ENCODE results near the gene HPCAL1.
"Not testable (repeated sequence)": the region's sequence is repeated elsewhere in the genome, so short reads cannot be mapped to it uniquely, and the experiment has no call there.

The HPCAL1 gene

DNA sequence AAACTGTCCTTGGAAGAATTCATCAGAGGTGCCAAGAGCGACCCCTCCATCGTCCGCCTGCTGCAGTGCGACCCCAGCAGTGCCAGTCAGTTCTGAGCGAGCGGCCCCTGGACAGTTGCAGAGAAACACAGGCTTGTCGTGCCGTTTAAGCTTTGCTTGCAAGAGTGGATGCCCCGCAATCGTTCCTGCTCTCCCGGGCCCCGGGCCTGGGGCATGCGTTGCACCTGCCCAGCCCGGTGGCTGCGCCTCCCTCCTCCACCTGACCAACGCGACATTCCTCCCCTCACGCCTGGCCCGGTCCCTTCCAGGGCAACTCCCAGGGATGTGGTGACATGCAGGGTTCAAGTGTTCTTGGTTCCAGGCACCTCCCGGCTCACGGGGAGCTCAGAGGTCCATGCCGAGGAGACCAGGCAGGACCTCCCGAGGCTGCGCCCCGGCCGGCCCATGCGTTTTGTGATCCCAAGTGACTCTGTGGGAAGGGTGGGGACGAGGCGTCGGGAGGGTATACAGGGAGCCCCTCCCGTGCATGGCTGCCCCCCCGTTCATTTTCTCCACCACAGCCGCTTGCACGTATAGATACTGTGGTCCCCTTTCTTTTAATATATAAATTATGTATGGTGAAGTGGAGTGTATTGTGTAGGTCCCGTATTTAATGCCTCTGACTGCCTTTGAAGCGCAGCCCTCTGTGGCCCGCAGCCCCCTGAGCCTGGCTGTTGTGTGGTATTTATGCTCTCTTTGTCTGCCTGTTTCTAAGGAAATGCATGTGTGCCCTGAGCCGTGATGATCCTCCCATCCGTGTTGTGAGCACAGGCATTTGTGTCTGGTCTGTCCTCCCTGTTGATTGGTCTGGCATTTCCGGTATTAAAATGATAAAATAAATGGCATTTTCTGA, 124.3 kb downstream of the HPCAL1 start:
- DNase-seq: no peak

DNA sequence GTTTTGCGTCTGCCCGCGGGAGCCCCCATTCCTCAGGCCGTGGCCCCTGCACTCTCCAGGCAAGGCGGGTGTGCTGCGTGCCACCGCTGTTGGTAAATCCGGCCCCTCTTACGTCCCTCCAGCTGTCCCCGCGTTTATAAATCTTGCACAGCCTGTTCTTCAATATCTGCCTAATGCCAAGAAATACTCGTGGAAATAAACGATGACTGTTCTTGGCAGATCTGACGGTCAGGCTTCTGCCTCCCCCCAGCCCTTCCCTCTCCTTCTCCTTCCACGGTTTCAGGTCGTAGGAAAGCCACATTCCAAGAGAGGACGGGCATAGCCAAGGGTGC, 124.9 kb downstream of the HPCAL1 start:
- DNase-seq: no peak

DNA sequence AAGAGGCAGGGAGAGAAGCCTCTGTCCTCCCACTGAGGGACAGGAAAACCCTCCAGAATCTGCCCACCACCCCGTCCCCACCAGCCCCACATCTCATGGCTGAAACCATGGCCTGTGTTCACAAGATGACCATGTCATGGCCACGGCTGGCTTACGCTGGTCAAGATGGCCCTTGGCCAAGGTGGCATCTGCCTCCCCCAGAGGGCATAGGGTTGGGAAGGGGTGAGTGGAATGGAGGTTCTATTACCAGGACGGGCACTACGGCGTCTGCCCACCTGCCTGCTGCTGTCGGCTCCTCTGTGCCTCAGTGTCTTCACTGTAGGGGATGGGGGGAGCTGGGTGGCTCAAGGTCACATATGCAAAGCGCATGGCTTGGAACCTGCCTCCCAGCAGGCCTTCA, 125.7 kb downstream of the HPCAL1 start:
- DNase-seq: no peak

DNA sequence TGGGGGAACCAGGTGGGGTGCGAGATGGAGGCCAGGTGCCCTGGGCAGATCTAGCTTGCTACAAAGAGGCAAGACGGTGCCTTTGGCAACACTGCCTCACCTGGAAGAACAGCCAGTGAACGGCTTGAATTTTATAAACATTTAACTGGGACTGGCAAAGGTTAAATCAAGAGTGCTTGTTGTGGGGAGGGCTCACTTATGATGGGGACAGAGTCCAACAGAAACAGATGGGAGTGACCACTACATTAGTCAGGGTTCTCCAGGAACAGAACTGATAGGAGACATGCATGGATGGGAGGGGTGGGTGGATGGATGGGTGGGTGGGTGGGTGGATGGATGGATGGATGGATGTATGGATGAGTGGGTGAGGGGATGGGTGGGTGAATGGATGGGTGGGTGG, 126.2 kb downstream of the HPCAL1 start:
- no peak for DNase-seq

DNA sequence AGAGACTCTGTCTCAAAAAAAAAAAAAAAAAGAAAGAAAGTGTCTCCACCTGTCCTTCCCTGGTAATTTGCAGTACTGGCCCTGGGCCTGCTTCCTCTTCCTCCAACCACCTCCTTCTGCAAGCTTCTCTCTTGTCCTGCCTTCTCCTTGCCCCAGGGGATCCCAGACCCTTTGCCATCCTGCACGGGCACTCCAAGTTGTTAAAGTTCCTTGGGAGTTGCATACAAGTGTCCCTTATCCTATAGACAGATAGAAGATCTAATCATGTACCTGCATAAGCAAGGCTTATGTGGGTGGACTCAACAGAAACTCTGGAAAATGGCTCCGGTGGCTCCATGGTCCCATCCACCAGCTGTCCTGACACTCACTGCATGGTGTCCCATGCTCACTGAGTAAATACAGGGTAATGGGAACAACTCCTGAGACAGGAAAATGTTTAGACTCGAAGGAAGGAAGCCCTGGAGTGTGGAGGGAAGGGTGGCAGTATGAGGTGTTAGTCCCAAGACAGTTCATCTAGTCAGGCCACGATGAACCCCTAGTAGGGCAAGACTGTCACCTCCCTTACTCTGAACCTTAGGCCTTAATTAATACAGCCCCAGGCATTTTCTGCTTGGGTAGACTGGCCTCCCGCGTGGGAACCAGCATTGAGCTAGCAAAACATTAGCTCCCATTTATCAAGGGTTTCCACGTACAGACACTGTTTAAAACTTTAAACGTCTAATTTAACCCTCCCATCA, 128.3 kb downstream of the HPCAL1 start:
- DNase-seq: no peak

DNA sequence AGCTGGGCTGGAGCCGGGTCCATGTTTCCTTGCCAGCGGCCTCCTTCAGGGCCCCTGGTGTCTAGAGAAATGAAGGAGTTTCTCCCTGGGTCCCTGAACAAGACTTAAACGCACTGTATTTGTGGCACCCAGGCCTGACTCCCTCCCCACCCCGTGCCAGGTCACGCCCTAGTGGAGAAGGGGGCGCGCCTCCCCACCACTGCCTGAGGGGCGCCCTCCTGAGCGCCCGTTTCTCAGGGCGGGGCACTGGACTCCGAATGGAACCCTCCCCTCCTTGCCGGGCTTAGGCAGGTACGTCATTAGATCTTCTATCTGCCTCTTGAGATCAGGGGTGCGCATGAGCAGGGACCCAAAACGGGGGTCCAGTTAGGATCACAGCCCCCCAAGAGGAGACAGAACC, 129.1 kb downstream of the HPCAL1 start:
- DNase-seq: no peak

DNA sequence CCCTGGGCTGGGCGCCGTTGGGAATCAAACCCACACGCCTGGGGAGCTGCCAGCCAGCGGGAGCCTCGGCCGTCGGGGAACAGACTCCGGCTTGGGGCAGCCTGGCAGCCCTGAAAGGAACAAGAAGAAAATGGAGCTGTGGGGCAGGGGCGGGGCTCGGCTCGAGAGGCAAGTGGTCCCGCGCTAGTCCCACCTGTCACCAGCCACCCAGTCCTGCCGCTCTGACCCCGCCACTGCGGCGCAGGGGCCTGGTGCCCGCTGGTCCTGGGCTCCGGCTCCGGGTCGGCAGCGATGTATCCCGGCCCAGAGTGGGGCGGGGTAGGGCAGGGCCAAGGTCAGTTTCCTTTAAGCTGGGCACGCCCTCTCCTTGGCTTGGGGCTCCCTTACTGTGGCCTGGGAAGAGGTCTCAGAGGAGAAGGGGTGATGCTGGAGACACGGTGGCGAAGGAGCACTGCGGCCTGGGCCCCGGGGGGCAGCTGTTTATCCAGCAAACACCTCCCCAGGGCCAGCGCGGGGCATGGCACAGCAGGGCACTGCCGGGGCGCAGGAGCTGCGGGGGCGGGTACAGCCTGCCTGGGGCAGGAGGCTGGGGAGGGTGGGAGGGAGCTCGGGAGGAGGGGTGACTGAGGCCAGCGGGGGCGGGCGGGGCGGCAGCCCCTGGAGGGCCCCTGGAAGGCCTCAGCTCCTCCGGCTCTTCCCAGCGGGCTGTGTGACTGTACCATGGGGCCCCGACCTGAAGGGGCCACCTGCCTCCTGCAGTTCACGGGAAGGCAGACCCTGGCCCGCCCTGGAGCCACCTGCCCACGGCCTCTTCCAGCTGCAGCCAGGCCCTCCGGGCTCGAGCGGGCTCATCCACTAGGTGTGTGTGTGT, 129.8 kb downstream of the HPCAL1 start:
- peak in 1 of 5 experiments; percentile 34 for DNase-seq

DNA sequence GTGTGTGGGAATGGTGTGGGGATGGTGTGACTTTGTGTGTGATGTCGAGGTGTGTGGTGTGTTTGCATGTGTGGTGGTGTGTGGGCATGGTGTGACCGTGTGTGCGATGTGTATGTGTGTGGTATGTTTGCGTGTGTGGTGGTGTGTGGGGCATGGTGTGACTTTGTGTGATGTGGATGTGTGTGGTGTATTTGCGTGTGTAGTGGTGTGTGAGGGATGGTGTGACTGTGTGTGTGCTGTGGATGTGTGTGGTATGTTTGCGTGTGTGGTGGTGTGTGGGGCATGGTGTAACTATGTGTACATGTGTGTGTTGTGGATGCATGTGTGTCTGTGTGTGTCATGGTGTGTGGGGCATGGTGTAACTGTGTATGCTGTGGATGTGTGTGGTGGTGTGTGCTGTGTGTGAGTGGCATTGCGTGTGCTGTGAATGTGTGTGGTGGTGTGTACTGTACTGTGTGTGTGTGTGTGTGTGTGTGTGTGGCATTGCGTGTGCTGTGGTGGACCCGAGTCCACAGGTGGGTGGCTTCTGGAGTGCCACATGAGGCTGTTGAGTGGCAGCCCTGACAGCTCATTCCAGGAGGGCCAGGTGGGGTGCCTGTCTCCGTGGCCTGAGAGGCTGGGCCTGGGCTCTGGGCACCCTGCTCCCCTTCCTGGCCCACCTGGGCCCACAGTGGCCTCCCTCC, 130.7 kb downstream of the HPCAL1 start:
- DNase-seq: peak in 1 of 5 experiments; percentile 27

DNA sequence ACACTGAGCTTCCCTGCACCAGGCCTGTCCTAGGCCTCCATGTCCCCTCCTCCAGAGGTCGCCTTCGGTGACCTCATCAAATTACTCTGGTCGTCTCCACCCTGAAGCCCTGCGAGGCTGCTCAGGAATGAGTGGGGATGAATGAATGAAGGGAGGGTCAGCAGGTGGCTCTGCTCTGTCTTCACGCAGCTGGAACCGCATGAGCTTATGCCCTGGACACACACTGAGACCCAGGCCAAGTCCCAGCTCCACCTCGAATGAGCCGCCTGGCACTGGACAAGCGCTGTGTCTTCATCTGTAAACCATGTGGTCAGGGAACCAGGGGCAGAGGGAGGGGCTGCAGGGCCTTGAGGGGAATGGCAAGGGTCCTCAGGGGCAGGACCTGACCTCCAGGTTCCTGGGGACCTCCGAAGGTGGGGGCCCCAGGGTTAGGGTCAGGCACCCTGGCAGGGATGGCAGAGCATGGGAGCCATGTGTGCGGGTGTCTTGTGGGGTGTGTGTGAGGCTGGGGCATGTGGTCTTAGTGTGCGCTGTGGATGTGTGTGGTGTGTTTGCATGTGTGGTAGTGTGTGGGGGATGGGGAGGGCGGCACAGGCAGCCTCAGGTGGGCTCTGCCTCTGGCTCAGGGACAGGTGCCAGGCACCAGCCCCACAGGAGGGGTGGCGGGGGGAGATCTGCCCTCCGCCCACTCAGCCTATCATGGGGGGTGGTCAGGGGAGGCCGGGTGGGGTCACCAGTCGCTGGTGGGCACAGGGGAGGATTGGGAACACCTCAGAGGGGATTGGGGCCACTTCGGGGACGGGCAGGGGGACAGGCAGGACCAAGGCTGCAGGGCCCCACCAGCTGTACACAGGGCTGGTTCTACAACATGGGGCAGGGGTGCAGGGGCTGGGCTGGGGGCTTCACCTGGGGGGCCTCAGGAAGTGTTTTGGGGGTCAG, 131.5 kb downstream of the HPCAL1 start:
- DNase-seq: no peak

DNA sequence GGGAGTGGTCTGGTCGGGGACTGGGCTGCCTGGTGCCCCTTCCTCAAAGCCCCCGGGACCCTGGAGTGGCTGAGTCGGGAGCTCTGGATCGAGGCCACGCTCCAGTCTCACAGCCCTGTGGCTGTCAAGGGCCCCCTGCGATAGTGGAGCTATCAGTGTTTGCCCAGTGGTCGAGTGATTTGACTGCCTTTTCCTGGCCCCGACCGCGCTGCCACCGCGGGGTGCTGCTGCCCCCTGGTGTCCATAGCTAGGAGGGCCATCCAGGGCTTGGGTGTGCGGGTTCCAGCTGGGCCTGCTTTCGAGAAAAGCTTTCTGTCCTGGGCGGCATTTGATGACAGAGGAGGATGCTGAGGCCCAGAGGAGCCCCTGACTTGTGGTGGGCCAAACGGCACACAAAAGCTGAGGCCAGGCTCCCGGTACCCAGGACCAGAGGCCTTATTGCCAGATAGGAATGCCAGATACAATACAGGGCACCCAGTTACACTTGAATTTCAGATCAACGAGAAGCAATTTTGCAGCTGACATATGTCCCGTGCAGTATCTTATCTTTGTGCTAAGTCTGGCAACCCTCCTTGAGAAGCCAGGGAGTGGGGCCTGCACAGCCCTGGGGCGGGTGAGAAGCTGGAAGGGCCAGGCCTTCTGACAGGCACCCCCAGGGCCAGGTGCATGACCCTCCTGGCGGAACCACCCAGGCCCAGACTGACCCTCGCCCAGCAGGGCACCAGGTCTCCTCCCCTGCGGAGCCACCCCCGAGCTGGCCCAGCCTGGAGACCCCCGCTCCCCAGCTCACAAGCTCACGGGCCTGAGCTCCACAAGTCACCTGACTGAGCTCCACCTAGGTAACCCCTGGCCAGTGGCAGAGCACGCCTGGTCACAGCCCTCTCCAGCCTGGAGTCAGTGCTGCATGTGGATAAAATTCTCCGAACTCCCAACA, 132.4 kb downstream of the HPCAL1 start:
- DNase-seq: peak; percentile 51 to 60 (median 56)

DNA sequence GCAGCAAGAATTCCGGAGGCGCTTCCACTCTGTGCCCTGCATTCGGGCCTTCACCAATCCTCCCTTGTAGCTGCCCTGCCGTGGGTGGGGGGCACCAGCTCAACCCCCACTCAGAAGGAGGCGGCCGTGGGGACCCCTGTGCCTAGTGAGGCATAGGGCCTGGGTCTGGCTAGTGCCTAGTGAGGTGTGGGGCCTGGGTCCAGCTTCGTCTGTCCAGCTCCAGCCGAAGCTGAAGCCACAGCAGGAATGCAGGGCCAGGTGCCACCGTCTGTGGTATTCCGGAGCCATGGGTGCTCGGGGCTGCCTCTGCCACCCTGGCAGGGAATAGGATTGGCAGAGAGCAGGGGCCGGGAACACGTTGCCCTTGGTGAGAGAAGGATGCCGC, 133.1 kb downstream of the HPCAL1 start:
- DNase-seq: no peak

DNA sequence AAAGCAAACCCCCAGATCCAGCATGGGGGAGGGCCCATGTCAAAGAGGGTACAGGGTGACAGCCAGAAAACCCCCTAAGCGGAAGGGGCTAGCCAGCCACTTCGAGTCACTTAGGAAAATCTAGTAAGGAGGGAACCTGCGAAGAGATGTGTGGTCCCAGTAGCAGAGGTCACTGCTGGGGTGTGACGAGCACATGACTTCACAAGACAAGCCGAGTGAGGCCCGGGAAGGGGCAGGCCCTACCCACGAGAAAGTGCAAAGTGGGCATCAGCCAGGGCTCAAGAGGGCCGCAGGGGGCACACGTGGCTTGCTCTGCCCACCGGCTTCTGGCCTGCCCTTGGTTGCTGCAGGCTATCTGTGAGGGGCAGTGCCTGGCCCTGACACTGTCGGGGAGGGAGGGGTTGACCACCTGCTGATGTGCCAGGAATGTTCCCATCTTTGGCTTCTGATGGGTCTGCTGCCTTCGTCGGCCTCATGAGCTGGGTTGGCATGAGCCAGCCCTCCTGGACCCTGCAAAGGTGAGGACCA, 133.9 kb downstream of the HPCAL1 start:
- DNase-seq: no peak

DNA sequence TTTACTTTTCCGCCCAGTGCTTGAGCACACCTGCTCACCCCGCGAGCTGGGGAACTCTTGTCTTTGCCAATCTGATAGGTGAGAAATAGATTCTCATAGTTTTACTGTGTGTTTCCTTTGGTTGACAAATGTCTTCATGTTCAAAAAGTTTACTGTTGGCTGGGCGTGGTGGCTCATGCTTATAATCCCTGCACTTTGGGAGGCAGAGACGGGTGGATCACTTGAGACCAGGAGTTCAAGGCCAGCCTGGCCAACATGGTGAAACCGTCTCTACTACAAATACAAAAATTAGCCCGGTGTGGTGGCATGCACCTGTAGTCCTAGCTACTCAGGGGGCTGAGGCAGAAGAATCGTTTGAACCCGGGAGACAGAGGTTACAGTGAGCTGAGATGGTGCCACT, 135.1 kb downstream of the HPCAL1 start:
- DNase-seq: no peak

DNA sequence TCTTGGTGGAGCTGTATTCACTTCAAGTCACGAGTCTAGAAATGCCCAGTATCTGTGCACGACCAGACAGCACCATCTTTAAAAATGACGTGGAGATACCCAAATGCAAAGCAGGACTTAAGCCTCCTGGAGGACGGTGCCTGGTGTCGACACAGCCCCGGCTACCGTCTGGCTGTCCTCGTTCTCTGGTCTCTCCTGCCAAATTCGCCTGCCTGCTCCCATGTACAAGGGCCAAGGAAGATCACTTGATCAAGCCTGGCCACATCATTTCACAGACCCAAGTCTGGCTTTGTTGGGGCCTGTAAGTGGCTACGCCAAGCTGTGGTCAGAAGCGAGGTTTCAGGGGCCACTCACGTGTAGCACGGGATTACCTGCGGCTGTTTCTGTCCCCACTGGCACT, 136.0 kb downstream of the HPCAL1 start:
- no peak for DNase-seq

DNA sequence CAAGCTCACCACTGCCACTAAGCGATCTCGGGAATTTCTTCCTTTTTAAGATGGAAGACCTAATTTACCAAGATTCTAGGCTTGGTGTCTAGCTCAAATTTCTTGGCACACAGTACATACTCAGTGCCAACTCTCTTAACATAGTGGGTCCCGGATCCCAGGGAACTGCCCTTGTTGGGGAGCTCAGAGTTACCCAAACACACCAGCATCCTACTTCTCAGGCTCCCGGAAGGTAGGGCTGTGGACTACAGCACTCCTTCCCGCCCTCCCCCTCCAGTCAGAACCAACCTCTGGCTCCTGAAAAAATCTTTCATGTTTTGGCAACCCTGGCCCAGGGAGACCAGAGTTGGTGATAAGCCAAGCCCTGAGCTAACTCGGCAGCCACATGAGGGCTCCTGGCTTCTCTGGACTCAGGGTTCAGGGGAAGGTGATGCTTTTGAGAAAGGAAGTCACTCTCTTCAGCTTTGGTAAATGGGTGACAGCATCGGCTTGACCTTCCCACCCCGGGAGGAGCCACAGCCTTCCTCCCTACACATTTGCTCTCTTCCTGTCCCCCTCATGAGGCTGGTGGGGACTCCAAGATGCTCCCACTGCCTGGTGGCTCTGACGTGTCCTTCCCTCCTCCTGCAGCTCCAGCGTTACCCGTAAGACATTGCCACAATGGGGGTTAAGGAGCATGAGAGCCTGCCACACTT, 136.6 kb downstream of the HPCAL1 start:
- DNase-seq: no peak

DNA sequence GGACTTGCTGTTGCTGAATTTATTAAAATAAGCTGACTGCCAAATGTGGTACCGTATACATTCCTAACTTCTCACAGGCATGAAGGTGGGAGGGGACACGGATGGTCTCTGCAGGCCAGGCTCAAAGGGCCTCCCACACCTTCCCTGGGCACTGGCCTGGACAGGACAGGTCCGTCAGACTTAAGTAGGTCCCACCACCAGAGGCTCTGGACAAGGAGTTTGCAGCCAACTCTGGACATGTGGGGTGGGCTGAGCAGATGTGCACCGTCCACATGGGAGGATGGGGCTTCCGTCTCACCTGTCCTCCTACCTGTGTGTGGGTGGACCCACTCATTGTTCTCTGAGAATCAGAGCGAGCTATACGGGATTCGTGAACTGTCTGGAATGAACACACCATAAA, 137.3 kb downstream of the HPCAL1 start:
- no peak for DNase-seq

DNA sequence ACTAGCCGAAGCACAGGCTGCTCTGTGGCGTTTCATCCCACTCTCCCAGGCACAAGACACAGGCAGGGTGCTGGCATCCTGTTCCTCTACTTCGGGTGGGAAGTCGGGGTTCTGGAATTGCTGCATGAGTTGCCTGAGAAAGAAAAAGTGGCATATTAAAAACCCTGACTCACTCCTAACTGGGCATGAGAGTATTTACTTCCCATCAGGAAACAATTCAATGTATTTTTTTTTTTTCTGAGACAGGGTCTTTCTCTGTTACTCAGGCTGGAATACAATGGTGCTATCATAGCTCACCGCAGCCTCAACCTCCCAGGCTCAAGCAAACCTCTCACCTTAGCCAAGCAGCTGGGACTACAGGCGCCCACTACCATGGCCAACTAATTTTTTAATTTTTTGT, 138.0 kb downstream of the HPCAL1 start:
- no peak for DNase-seq

DNA sequence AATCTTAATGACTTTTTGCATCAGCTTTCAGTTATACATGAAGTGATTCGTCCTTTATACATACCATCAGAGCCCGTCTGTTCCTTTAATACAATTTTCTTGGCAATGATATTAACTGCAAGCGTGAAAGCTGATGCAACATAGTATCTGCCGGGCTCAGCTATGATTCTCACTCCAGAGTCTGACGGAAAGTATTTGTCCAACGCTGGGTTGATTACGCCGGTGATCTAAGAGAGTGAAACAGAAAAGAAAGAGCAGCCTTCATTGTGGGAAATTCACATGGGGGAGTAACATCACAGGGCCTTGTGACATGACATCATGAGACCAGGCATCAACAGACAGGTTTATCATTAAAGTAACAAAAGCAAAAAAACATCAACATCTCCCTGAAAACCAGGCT, 139.2 kb downstream of the HPCAL1 start:
- no peak for DNase-seq

DNA sequence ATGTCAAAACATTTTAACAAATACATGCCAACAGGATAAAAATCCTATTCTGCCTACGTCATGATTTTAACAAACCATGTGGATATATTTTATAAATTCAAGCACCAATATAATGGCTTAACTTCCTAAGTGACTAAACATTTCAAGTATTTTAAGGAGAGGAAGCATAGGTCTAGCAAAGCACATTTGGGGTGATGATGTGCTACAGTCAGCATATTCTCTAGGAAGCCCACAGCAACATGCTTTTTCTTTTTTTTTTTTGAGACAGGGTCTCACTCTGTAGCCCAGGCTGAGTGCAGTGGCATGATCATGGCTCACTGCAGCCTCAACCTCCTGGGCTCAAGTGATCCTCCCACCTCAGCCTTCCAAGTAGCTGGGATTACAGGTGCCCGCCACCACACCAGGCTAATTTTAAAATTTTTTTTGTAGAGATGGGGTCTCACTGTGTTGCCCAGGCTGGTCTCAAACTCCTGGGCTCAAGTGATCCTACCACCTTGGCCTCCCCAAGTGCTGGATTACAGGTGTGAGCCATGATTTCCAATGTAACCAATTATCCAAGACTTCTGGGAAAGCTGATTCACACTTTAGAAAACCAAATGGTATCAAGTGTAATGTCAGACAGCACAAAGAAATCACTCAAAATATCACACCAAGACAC, 139.9 kb downstream of the HPCAL1 start:
- DNase-seq: not testable (repeated sequence)

Data from T-helper 2 cell (primary cell).